IPS DF 6.9 (cell line): ENCODE data around the gene TRAP1.

Source experiments
- DNase-seq: peaks from one replicate; pipeline ENCODE4 v3.0.0-alpha.2; 2013; ENCODE audit warnings: low read depth, low spot score
- H3K27ac ChIP-seq: one replicate; pipeline ENCODE4 v1.5.1; 2013; ENCODE audit warnings: low read length, control low read depth
- H3K27me3 ChIP-seq: 2 replicates; pipeline ENCODE4 v1.6.1; 2013; ENCODE audit warnings: mild to moderate bottlenecking, low read length; ENCODE audit not compliant: control insufficient read depth, insufficient read depth
- H3K36me3 ChIP-seq: 2 replicates; pipeline ENCODE4 v1.6.1; 2013; ENCODE audit warnings: low read length; ENCODE audit not compliant: control insufficient read depth, insufficient read depth
- H3K4me1 ChIP-seq: 2 replicates; pipeline ENCODE4 v1.6.1; 2013; ENCODE audit warnings: low read length; ENCODE audit not compliant: control insufficient read depth, insufficient read depth
- H3K4me3 ChIP-seq: 2 replicates; pipeline ENCODE4 v1.5.1; 2013; ENCODE audit warnings: mild to moderate bottlenecking, low read length
- H3K9me3 ChIP-seq: 2 replicates; pipeline ENCODE4 v1.6.1; 2013; ENCODE audit warnings: low read length, inconsistent platforms; ENCODE audit not compliant: control insufficient read depth, insufficient read depth
- WGBS: extraction: QIAGEN DNeasy Blood & Tissue Kit; methylation state at CpG from one replicate; pipeline ENCODE4 v1.1.7; 2013; ENCODE audit warnings: mixed read lengths, missing lambda C conversion rate; ENCODE audit not compliant: insufficient read length, insufficient coverage; 5-methylcytosine and 5-hydroxymethylcytosine counted together

The TRAP1 gene

DNA sequence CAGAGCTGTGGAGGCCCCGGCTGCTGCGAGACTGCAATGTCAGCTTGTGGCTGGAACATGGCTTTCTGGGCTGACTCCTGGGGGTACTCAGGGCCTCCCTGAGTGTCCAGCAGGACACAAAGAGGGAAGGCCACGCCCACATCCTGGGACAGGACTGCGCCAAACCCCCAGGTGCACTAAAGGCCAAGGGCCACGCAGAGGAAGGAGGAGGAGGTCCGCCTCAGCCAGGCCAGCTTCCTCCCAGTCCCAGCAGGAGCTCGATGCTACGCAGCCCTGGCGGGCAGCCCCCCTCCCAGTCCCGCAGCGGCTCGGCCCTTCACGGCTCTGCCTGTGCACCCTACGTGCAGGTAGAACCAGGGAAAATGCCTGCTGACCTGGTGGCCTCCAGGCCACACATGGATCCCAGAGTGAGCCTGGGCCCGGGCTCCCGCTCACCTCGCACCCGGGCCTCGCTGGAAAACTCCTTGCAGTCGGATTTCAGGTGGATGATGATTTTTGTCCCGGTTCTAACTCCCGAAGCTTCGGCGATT lies 41.7 kb downstream of the TRAP1 start:
- no peak for DNase-seq
- peaks cover 47% of the 10 kb centered on the region for H3K36me3 ChIP-seq
- no CpG with 5 or more reads among the region's 24 CpGs for WGBS
- H3K27me3 ChIP-seq = no peaks in the 10 kb centered on the region
- H3K9me3 ChIP-seq = no peaks in the 10 kb centered on the region
- no peak overlapping the region for H3K4me3 ChIP-seq
- H3K4me1 ChIP-seq = no peaks in the 10 kb centered on the region; the same call in 1 of the 2 replicates
- no peak overlapping the region for H3K27ac ChIP-seq

DNA sequence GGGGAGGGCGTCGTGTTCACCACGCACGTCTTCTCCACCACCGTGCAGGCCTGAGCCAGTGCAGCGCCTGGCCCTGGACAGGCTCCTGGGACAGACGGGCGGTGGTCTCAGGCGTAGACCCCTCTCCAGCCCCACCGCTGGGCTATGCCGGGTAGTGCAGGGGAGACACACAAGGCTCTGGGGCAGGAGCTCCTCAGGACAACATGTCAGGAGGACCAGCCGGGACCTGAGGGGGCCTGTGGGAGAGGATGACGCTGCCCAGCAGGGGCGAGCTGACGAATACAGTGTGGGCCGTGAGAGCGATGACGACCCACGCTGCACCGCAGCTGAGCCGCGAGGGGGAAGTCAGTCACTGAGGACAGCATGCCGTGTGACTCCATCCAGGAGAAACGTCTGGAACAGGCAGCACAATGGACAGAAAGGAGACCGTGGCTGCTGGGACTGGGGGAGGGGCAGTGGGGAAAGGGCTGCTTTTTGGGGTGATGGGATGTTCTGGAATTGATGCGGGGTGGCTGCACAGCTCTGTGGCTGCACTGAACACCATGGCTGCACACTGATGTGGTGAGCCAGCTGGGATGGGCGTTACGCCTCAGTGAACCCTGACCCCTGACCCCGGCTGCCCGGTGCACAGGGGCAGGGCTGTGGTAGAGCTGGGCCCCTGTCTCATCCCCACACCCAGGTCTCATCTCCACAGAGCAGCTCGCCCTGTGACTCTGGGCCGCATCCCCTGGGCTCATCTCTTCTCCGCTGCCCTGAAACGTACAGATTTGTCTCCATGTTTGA lies 42.6 kb downstream of the TRAP1 start:
- no peak for DNase-seq
- Histone ChIP-seq H3K36me3 (peaks cover 43% of the 10 kb centered on the region), H3K27ac (no peak overlapping the region), H3K4me1 (no peaks in the 10 kb centered on the region; the same call in 1 of the 2 replicates), H3K9me3 (no peaks in the 10 kb centered on the region), H3K27me3 (no peaks in the 10 kb centered on the region), H3K4me3 (no peak overlapping the region)
- WGBS = no CpG with 5 or more reads among the region's 34 CpGs

DNA sequence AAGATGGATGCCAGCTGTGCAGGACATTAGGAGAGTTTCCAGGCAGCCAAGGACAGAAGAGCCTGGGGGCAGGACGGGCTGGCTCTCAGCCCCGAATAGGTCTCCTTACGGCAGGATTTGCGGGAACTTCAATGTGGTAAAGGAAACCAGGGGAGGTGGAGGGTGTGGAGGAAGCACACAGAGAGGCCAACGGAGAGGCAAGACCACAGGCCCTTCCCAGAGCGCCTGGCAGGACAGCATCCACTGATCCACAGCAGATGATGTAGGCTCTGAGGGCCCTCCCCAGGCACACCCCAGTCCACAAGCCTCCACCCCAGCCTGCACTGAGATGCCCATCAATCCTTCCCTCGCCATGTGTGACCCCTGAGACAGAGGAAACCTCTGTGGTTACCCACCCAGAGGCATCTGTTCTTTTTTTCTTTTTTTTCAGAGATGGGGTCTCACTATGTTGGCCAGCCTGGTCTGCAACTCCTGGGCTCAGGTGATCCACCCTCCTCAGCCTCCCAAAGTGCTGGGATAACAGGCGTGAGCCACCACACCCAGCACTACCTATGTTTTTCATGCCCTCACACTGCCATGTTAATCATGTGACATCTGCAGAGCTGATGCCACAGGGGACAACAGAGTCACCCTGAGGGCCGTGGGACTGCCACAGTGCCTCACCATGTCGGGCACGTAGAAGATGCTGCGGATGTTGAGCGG lies 43.5 kb downstream of the TRAP1 start:
- DNase-seq = no peak
- WGBS = no CpG with 5 or more reads among the region's 13 CpGs
- H3K4me1 ChIP-seq = no peaks in the 10 kb centered on the region
- H3K4me3 ChIP-seq = no peak overlapping the region
- H3K27ac ChIP-seq = no peak overlapping the region
- no peaks in the 10 kb centered on the region for H3K9me3 ChIP-seq
- H3K27me3 ChIP-seq = no peaks in the 10 kb centered on the region
- peaks cover 46% of the 10 kb centered on the region for H3K36me3 ChIP-seq

DNA sequence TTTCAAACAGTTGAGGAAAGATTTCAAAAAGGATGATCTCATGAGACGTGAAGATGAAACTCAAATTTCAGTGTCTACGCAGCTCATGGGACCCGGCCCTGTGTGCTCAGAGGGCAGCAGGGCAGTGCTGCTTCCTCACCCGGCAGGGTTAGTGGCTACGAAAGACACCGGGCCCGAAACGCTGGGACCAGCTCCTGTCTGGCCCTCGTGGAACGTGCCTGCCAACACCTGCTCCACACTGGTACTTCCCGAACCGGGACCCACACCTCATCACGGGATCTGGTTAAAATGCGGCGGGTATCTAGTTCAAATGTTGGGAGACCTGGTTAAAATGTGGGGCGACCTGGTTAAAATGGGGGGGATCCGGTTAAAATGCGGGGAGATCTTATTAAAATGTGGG lies 44.1 kb downstream of the TRAP1 start:
- no peak overlapping the region for H3K27ac ChIP-seq
- H3K36me3 ChIP-seq = peaks cover 47% of the 10 kb centered on the region
- no peaks in the 10 kb centered on the region for H3K4me1 ChIP-seq
- WGBS = no CpG with 5 or more reads among the region's 18 CpGs
- H3K9me3 ChIP-seq = no peaks in the 10 kb centered on the region
- no peak for DNase-seq
- H3K4me3 ChIP-seq = no peak overlapping the region
- H3K27me3 ChIP-seq = no peaks in the 10 kb centered on the region

DNA sequence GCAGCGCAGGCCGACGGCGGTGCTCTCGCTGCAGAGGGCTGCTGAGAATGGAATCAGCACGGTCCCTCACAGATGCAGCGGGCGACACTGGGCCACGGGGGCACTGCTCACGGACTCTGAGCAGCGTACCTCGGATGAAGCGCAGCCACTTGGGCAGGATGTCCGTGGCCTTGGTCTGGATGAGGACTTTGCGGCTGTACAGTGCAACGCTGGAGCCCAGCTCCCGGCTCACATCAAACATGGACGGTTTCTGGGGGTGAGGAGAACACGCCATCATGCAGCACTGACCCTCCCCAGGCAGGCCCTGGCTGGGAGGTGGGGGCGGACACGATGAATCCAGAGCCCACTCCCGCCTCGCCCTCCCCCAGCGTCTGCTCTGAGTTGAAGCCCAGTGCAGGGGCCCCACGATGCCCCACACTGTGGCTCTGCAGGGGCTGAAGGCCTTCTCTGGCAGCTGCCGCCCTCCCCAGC lies 44.7 kb downstream of the TRAP1 start:
- Histone ChIP-seq H3K9me3 (no peaks in the 10 kb centered on the region), H3K27me3 (no peaks in the 10 kb centered on the region), H3K4me3 (no peak overlapping the region), H3K4me1 (no peaks in the 10 kb centered on the region), H3K27ac (no peak overlapping the region), H3K36me3 (peaks cover 44% of the 10 kb centered on the region)
- no peak for DNase-seq
- no CpG with 5 or more reads among the region's 26 CpGs for WGBS

DNA sequence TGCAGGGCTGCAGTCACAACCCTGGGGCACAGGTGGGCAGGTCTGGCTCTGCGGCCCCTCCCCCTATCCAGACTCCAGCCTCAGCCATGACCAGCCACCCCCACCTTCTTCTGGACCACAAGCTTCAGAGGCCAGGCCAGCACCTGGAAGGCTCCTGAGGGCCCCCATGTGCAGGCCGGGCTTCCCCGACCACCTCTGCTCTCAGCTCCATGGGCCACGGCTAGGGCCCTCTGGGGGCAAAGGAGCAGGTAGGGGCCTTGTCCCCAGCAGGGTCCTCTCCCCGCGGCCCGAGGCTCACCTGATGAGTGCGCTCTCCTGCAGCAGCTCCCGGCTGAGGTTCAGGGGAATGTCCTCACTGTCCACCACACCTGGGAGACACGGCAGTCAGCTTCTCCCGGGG lies 45.9 kb downstream of the TRAP1 start:
- Histone ChIP-seq H3K4me1 (no peaks in the 10 kb centered on the region), H3K4me3 (no peak overlapping the region), H3K27me3 (no peaks in the 10 kb centered on the region), H3K27ac (no peak overlapping the region), H3K36me3 (peaks cover 44% of the 10 kb centered on the region), H3K9me3 (no peaks in the 10 kb centered on the region)
- no CpG with 5 or more reads among the region's 11 CpGs for WGBS
- no peak for DNase-seq

DNA sequence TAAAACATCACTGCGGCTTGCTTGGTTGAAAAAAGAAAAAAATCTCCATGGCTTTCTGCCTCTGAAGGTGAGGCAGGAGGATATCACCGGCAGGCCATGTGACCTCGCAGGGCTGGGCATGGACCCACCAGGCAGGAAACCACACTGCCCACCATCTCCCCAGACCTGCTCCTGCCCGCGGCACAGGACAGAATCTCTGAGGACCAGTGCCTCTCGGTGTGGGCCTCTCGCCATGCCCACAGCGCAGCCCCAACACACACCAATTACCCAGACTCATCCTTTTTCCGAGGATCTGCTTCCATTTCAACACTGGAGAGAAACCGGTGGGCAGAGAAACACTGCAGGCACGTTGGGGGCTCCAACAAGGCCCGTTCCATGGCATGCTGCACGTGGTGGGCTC lies 46.6 kb downstream of the TRAP1 start:
- DNase-seq = no peak
- no peak overlapping the region for H3K4me3 ChIP-seq
- no peaks in the 10 kb centered on the region for H3K4me1 ChIP-seq
- H3K9me3 ChIP-seq = no peaks in the 10 kb centered on the region
- WGBS = no CpG with 5 or more reads among the region's 13 CpGs
- no peak overlapping the region for H3K27ac ChIP-seq
- no peaks in the 10 kb centered on the region for H3K27me3 ChIP-seq
- H3K36me3 ChIP-seq = peaks cover 42% of the 10 kb centered on the region

DNA sequence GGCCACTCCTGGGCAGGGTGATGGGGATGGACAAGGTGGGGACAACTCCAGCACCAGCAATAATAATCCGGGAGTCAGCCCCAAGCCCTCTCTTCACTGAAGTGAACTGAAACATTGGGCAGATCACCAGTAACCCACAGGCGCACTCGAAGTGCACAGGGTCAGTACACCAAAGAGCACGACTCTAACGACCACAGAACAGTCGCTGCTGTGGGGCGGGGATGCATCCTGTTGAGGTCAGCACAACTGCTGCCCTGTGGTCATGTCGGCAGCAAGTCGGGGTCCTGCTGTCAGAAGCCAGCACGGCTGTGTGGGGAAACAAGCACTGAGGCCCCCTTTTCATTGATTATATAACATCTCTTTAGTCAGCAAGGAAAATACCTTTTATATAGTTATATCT lies 48.2 kb downstream of the TRAP1 start:
- DNase-seq = no peak
- no peaks in the 10 kb centered on the region for H3K27me3 ChIP-seq
- H3K4me1 ChIP-seq = no peaks in the 10 kb centered on the region
- H3K27ac ChIP-seq = no peak overlapping the region
- WGBS = no CpG with 5 or more reads among the region's 10 CpGs
- no peak overlapping the region for H3K4me3 ChIP-seq
- H3K36me3 ChIP-seq = peaks cover 40% of the 10 kb centered on the region
- no peaks in the 10 kb centered on the region for H3K9me3 ChIP-seq

DNA sequence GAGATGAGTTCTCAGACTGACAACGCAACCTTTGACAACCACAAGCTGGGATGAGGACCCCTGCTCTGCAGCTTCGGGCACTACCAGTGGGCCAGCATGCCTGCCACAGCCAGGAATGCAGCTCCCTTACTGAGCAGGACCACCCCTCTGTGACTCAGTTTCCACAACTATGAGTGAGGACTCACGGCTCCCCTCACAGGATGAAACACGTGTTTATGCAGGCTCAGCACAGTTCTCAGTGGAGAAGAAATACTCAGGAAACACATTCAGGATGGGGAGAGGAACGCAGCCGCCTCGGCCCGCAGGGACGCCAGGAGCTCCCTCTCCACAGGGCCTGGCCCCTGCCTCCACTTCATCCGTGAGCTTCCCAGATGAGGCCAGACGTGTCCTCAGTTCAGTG lies 48.7 kb downstream of the TRAP1 start:
- WGBS = no CpG with 5 or more reads among the region's 11 CpGs
- H3K9me3 ChIP-seq = no peaks in the 10 kb centered on the region
- no peaks in the 10 kb centered on the region for H3K4me1 ChIP-seq
- H3K27me3 ChIP-seq = no peaks in the 10 kb centered on the region
- DNase-seq = no peak
- H3K4me3 ChIP-seq = no peak overlapping the region
- H3K27ac ChIP-seq = no peak overlapping the region
- H3K36me3 ChIP-seq = peaks cover 39% of the 10 kb centered on the region

DNA sequence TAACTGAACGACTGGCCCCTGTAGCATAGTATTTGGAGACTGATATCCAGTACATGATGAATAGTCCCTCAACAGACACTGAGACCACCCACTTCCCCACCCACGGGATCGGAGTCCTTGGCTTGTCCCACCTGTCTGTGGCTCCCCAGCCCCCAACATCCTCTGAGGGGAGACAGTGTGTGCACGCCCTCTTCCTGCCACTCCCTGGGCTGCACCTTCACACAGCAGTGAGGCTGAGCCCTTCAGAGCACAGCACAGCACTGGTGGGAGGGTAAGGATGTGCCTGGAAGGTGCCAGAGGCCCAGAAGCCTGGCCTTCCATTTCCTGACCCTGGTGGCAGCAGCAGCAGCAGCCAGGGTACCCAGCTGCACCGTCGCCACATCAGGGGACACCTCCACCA lies 51.8 kb downstream of the TRAP1 start:
- Histone ChIP-seq H3K9me3 (no peaks in the 10 kb centered on the region), H3K27me3 (no peaks in the 10 kb centered on the region), H3K4me1 (no peaks in the 10 kb centered on the region), H3K27ac (no peak overlapping the region), H3K36me3 (peaks cover 47% of the 10 kb centered on the region), H3K4me3 (no peak overlapping the region)
- DNase-seq = no peak
- no CpG with 5 or more reads among the region's 6 CpGs for WGBS
